Fibroblast of lung (primary cell): ENCODE results near the gene ERGIC1. TPM values are rescaled to one million over a fixed set of nuclear protein-coding genes. Genes with fewer than 3 reads are reported as not detected.
A peak's percentile ranks its signal among the peaks of the same experiment; 100 is the strongest.

Source experiments
- DNase-seq, 2 donors: peaks; one replicate each; pipeline versions ENCODE4 v3.0.0 to v3.0.0-alpha.2; 2010; ENCODE audit warnings: low read depth in 2 of 2
- H2AFZ ChIP-seq: 2 replicates; pipeline ENCODE4 v1.5.1; 2012; ENCODE audit warnings: low read length, control low read depth, inconsistent platforms
- H3K27ac ChIP-seq: 2 replicates; pipeline ENCODE4 v1.5.1; 2011; ENCODE audit warnings: low read length, control low read depth; ENCODE audit not compliant: insufficient read depth
- H3K27me3 ChIP-seq: 2 replicates; pipeline ENCODE4 v1.5.1; 2011; ENCODE audit warnings: mild to moderate bottlenecking, low read length; ENCODE audit not compliant: control insufficient read depth, insufficient read depth
- H3K36me3 ChIP-seq: 2 replicates; pipeline ENCODE4 v1.5.1; 2011; ENCODE audit warnings: low read length; ENCODE audit not compliant: control insufficient read depth, insufficient read depth
- H3K4me1 ChIP-seq: 2 replicates; pipeline ENCODE4 v1.5.1; 2011; ENCODE audit warnings: low read length; ENCODE audit not compliant: control insufficient read depth, insufficient read depth; ENCODE audit errors: extremely low read depth
- H3K4me2 ChIP-seq: 2 replicates; pipeline ENCODE4 v1.5.1; 2011; ENCODE audit warnings: low read length, control low read depth; ENCODE audit not compliant: insufficient read depth; ENCODE audit errors: extremely low read depth
- H3K4me3 ChIP-seq, 4 experiments: fragments of 200-600 bp in 1 of 4; sonication (generic) in 1 of 4; replicated peaks in 1 of 4; 2 replicates each; pipeline ENCODE4 v1.5.1; 2011 to 2016; ENCODE audit warnings: low read length in 4 of 4, low read depth in 3 of 4, mild to moderate bottlenecking in 3 of 4, control low read depth in 2 of 4, inconsistent platforms in 1 of 4, mixed read lengths in 1 of 4; ENCODE audit not compliant: insufficient read depth in 1 of 4; ENCODE audit errors: control extremely low read depth in 1 of 4
- H3K79me2 ChIP-seq: 2 replicates; pipeline ENCODE4 v1.5.1; 2012; ENCODE audit warnings: mild to moderate bottlenecking, low read length, inconsistent platforms; ENCODE audit not compliant: control insufficient read depth, insufficient read depth
- H3K9ac ChIP-seq: 2 replicates; pipeline ENCODE4 v1.5.1; 2011; ENCODE audit warnings: mild to moderate bottlenecking, low read length, control low read depth; ENCODE audit not compliant: insufficient read depth
- H3K9me3 ChIP-seq: 2 replicates; pipeline ENCODE4 v1.5.1; 2012; ENCODE audit warnings: low read depth, low read length; ENCODE audit not compliant: control insufficient read depth, insufficient read depth
- H4K20me1 ChIP-seq: 2 replicates; pipeline ENCODE4 v1.5.1; 2011; ENCODE audit warnings: low read length; ENCODE audit not compliant: control insufficient read depth, insufficient read depth; ENCODE audit errors: extremely low read depth
- CTCF ChIP-seq, 2 donors: IDR thresholded peaks in 1 of 2; conservative IDR thresholded peaks in 1 of 2; 1 replicate in 1 of 2; 2 replicates in 1 of 2; pipeline ENCODE4 v1.5.1; 2011 to 2012; ENCODE audit warnings: low read length in 2 of 2, control low read depth in 1 of 2, inconsistent platforms in 1 of 2, low read depth in 1 of 2, mild to moderate bottlenecking in 1 of 2
- EZH2 ChIP-seq: IDR thresholded peaks from 2 replicates; pipeline ENCODE4 v1.5.1; 2012; ENCODE audit warnings: low read length, control low read depth, mild to moderate bottlenecking; ENCODE audit errors: missing control alignments
- polyA plus RNA-seq, 2 donors: library from polyadenylated mRNA; depleted of rRNA in 1 of 2; stranded (reverse) in 1 of 2; unstranded in 1 of 2; fragments of >200 nt; gene quantifications; 2 replicates each; pipeline ENCODE4 v1.2.1, GENCODE V29; 2011 to 2012; ENCODE audit warnings: missing spikeins in 1 of 2
- total RNA-seq: library from RNA; depleted of rRNA; stranded (reverse); fragments of >200 nt; gene quantifications from 2 replicates; pipeline ENCODE4 v1.2.1, GENCODE V29; 2014

The ERGIC1 gene
- total and polyA plus RNA-seq, 2 donors (not counting 1 experiment from before 2014, with no cell fraction given) = 113 to 171 TPM

DNA sequence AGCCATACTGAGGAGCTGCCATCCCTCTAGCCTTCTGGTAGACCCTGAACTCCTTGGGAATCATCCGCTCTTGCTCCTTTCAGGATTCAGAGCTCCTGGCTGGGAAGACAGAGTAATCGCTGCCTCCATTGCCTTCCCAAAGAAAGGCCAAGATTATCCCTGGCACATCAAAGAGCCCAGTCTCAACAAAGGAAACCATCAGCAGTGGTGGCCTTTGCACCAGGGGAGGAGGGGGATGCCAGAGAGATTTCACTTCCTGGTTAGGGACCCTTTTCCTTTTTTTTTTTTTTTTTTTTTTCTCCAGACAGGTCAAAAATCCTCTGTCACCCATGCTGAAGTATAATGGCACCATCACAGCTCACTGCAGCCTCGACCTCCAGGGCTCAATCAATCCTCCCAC lies 16.0 kb upstream of the ERGIC1 start:
- Histone ChIP-seq H3K27me3 (no peaks in the 10 kb centered on the region), H3K9me3 (no peaks in the 10 kb centered on the region), H3K4me1 (peaks cover 10% of the 10 kb centered on the region), H3K79me2 (no peaks in the 10 kb centered on the region), H3K27ac (no peak overlapping the region), H3K36me3 (no peaks in the 10 kb centered on the region), H3K9ac (no peak overlapping the region), H3K4me3 (no peak overlapping the region), H3K4me2 (no peak overlapping the region), H4K20me1 (no peaks in the 10 kb centered on the region), H2AFZ (no peak overlapping the region)
- no peak for DNase-seq
- no peak for TF ChIP-seq EZH2
- no peak for TF ChIP-seq CTCF (conservative IDR thresholded peaks at IDR 0.05 in 1 of 2, IDR thresholded peaks at IDR 0.05 in 1 of 2; ENCODE audit: low read depth in 1 of 2, low read length in 2 of 2)

- Histone ChIP-seq H3K4me3 (no peak overlapping the region), H4K20me1 (no peaks in the 10 kb centered on the region), H3K79me2 (no peaks in the 10 kb centered on the region), H3K4me2 (no peak overlapping the region), H3K27me3 (no peaks in the 10 kb centered on the region), H3K9me3 (no peaks in the 10 kb centered on the region), H2AFZ (no peak overlapping the region), H3K36me3 (no peaks in the 10 kb centered on the region), H3K4me1 (peaks cover 10% of the 10 kb centered on the region), H3K27ac (no peak overlapping the region), H3K9ac (no peak overlapping the region)
- TF ChIP-seq CTCF (conservative IDR thresholded peaks at IDR 0.05 in 1 of 2, IDR thresholded peaks at IDR 0.05 in 1 of 2; ENCODE audit: low read depth in 1 of 2, low read length in 2 of 2) (no peak), EZH2 (no peak)
- DNase-seq = no peak
These were observed 14.5 kb upstream of the ERGIC1 start for GRCh38 chr5:172819569-172819968.

DNA sequence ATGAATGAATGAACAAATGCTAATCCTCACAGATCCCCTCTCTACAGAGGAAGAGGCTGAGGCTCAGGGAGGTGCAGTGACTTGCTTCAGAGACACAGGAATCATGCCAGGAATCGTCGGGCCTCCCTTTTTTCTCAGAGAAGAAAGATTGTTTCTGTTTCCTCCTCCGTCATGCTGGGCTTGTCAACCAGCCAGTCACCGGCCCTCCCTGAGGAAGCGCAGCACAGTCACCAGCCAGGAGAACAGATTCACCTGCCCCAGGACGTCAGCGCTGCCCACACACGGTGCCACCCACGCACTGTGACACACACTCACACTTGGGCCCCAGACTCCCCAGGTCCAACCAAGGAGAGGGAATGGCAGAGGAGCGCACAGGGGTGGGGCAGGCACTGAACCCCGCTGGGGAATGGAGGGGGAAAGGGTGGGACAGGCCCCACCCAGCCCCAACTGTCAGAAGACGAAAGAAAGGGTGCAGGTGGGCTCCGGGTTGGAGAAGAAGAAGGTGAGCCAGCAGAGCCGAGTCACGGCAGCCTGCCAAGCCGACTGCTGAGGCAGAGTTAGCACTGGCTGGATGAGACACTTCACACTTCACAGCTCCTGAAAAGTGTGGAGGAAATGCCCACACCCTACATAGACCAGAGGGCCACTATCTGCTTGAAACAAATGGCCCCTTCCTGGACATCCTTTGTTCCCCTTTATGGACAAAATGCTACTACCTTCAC lies 13.8 kb upstream of the ERGIC1 start:
- Histone ChIP-seq H3K9ac (no peak overlapping the region), H2AFZ (peak overlapping the region; percentile 31), H3K9me3 (no peaks in the 10 kb centered on the region), H3K36me3 (no peaks in the 10 kb centered on the region), H3K4me3 (no peak overlapping the region), H4K20me1 (no peaks in the 10 kb centered on the region), H3K27ac (no peak overlapping the region), H3K79me2 (no peaks in the 10 kb centered on the region), H3K27me3 (no peaks in the 10 kb centered on the region), H3K4me2 (no peak overlapping the region), H3K4me1 (peaks cover 10% of the 10 kb centered on the region)
- peak; percentile 55 to 79 for DNase-seq
- no peak for TF ChIP-seq CTCF (conservative IDR thresholded peaks at IDR 0.05 in 1 of 2, IDR thresholded peaks at IDR 0.05 in 1 of 2; ENCODE audit: low read depth in 1 of 2, low read length in 2 of 2)
- no peak for TF ChIP-seq EZH2
